Central memory CD8-positive, alpha-beta T cell (primary cell): ENCODE results near the gene PFKL.
"Not testable (repeated sequence)": the region's sequence is repeated elsewhere in the genome, so short reads cannot be mapped to it uniquely, and the experiment has no call there.

Source experiments
- ATAC-seq: fragments of 150-1000 bp; cut with Tn5 transposase; replicated peaks from 2 replicates; pipeline ENCODE4 v1.10.0; 2022; ENCODE audit warnings: mild to moderate bottlenecking, moderate FRiP score, moderate number of reproducible peaks; ENCODE audit not compliant: poor library complexity, severe bottlenecking; ENCODE audit errors: extremely low read depth
- DNase-seq, 2 donors: peaks; one replicate each; pipeline ENCODE4 v3.0.0; 2021; ENCODE audit warnings: low spot score in 2 of 2
- H3K27ac Mint-ChIP-seq: one replicate; pipeline ENCODE4 v1.8.0; 2022; ENCODE audit warnings: low read depth, mild to moderate bottlenecking, moderate library complexity, mixed read lengths
- H3K27me3 Mint-ChIP-seq: one replicate; pipeline ENCODE4 v1.8.0; 2022; ENCODE audit warnings: mixed read lengths
- H3K36me3 Mint-ChIP-seq: one replicate; pipeline ENCODE4 v1.8.0; 2022; ENCODE audit warnings: mild to moderate bottlenecking, moderate library complexity, mixed read lengths; ENCODE audit not compliant: insufficient read depth
- H3K4me1 Mint-ChIP-seq: one replicate; pipeline ENCODE4 v1.8.0; 2022; ENCODE audit warnings: mixed read lengths
- H3K4me3 Mint-ChIP-seq: one replicate; pipeline ENCODE4 v1.8.0; 2022; ENCODE audit warnings: mild to moderate bottlenecking, moderate library complexity, mixed read lengths
- H3K9me3 Mint-ChIP-seq: one replicate; pipeline ENCODE4 v1.8.0; 2022; ENCODE audit warnings: mixed read lengths

The PFKL gene

GRCh38 chr21:44354775-44355771, 55.2 kb downstream of the PFKL start:
- DNase-seq = no peak
- ATAC-seq = no peak
- peaks cover 44% of the 10 kb centered on the region for H3K4me1 Mint-ChIP-seq
- H3K9me3 Mint-ChIP-seq = no peaks in the 10 kb centered on the region
- peaks cover 1% of the 10 kb centered on the region for H3K36me3 Mint-ChIP-seq
- no peaks in the 10 kb centered on the region for H3K27me3 Mint-ChIP-seq
- peak overlapping the region; percentile 77 for H3K4me3 Mint-ChIP-seq
- peak overlapping the region; percentile 19 for H3K27ac Mint-ChIP-seq

- peaks cover 45% of the 10 kb centered on the region for H3K4me1 Mint-ChIP-seq
- H3K4me3 Mint-ChIP-seq = no peak overlapping the region
- ATAC-seq = no peak
- peaks cover 1% of the 10 kb centered on the region for H3K36me3 Mint-ChIP-seq
- H3K27ac Mint-ChIP-seq = no peak overlapping the region
- DNase-seq = no peak
- H3K9me3 Mint-ChIP-seq = no peaks in the 10 kb centered on the region
- H3K27me3 Mint-ChIP-seq = no peaks in the 10 kb centered on the region
Measured at GRCh38 chr21:44356160-44356559, 56.3 kb downstream of the PFKL start.

- Mint-ChIP-seq H3K4me3 (no peak overlapping the region), H3K4me1 (peaks cover 45% of the 10 kb centered on the region), H3K27ac (no peak overlapping the region), H3K27me3 (no peaks in the 10 kb centered on the region), H3K36me3 (peaks cover 1% of the 10 kb centered on the region), H3K9me3 (no peaks in the 10 kb centered on the region)
- ATAC-seq (no peak), DNase-seq (no peak)
Measured at GRCh38 chr21:44356636-44357035, 56.8 kb downstream of the PFKL start.

- Mint-ChIP-seq H3K36me3 (peaks cover 1% of the 10 kb centered on the region), H3K4me3 (no peak overlapping the region)
Measured at GRCh38 chr21:44357064-44357837, 57.4 kb downstream of the PFKL start.

GRCh38 chr21:44359396-44359795, 59.5 kb downstream of the PFKL start:
- Mint-ChIP-seq H3K27ac (no peak overlapping the region), H3K4me3 (no peak overlapping the region)
- no peak for DNase-seq

More at GRCh38 chr21:44357064-44357837, 57.4 kb downstream of the PFKL start:
- Mint-ChIP-seq H3K9me3 (no peaks in the 10 kb centered on the region), H3K27ac (no peak overlapping the region), H3K4me1 (peaks cover 43% of the 10 kb centered on the region), H3K27me3 (no peaks in the 10 kb centered on the region)
- DNase-seq = no peak
- ATAC-seq = no peak

GRCh38 chr21:44360159-44360558, 60.3 kb downstream of the PFKL start:
- H3K4me3 Mint-ChIP-seq = no peak overlapping the region
- H3K27ac Mint-ChIP-seq = no peak overlapping the region
- peaks cover 1% of the 10 kb centered on the region for H3K36me3 Mint-ChIP-seq
- peaks cover 8% of the 10 kb centered on the region for H3K9me3 Mint-ChIP-seq
- H3K27me3 Mint-ChIP-seq = peaks cover 11% of the 10 kb centered on the region
- ATAC-seq = no peak
- peaks cover 16% of the 10 kb centered on the region for H3K4me1 Mint-ChIP-seq
- DNase-seq = no peak

More at GRCh38 chr21:44359396-44359795, 59.5 kb downstream of the PFKL start:
- Mint-ChIP-seq H3K4me1 (peaks cover 23% of the 10 kb centered on the region), H3K36me3 (peaks cover under 1% of the 10 kb centered on the region), H3K9me3 (peaks cover 8% of the 10 kb centered on the region), H3K27me3 (peaks cover 11% of the 10 kb centered on the region)
- ATAC-seq = no peak

- not testable (repeated sequence) for H3K27ac Mint-ChIP-seq, ATAC-seq, H3K36me3 Mint-ChIP-seq, H3K4me3 Mint-ChIP-seq, H3K9me3 Mint-ChIP-seq, DNase-seq, H3K4me1 Mint-ChIP-seq
- H3K27me3 Mint-ChIP-seq = peaks cover 11% of the 10 kb centered on the region
Measured at GRCh38 chr21:44361903-44362302, 62.0 kb downstream of the PFKL start.

GRCh38 chr21:44363278-44363677, 63.4 kb downstream of the PFKL start:
- peaks cover 3% of the 10 kb centered on the region for H3K36me3 Mint-ChIP-seq

GRCh38 chr21:44364151-44365053, 64.5 kb downstream of the PFKL start:
- no peak for DNase-seq
- no peak for ATAC-seq
- H3K27ac Mint-ChIP-seq = no peak overlapping the region
- no peak overlapping the region for H3K4me3 Mint-ChIP-seq
- H3K9me3 Mint-ChIP-seq = peaks cover 8% of the 10 kb centered on the region
- H3K4me1 Mint-ChIP-seq = peaks cover 5% of the 10 kb centered on the region
- H3K36me3 Mint-ChIP-seq = peaks cover 3% of the 10 kb centered on the region
- peaks cover 11% of the 10 kb centered on the region for H3K27me3 Mint-ChIP-seq

More at GRCh38 chr21:44363278-44363677, 63.4 kb downstream of the PFKL start:
- no peak for DNase-seq
- Mint-ChIP-seq H3K4me1 (peaks cover 10% of the 10 kb centered on the region), H3K4me3 (no peak overlapping the region), H3K27ac (no peak overlapping the region), H3K9me3 (peaks cover 8% of the 10 kb centered on the region), H3K27me3 (peaks cover 11% of the 10 kb centered on the region)
- ATAC-seq = no peak

GRCh38 chr21:44365251-44365966, 65.6 kb downstream of the PFKL start:
- ATAC-seq (no peak), DNase-seq (no peak)
- Mint-ChIP-seq H3K4me3 (no peak overlapping the region), H3K36me3 (peaks cover 3% of the 10 kb centered on the region), H3K27me3 (peaks cover 11% of the 10 kb centered on the region), H3K9me3 (peaks cover 8% of the 10 kb centered on the region), H3K4me1 (no peaks in the 10 kb centered on the region), H3K27ac (no peak overlapping the region)

- DNase-seq = no peak
- Mint-ChIP-seq H3K27me3 (peaks cover 11% of the 10 kb centered on the region), H3K36me3 (peaks cover 3% of the 10 kb centered on the region), H3K9me3 (peaks cover 8% of the 10 kb centered on the region), H3K4me3 (no peak overlapping the region), H3K4me1 (no peaks in the 10 kb centered on the region), H3K27ac (no peak overlapping the region)
- ATAC-seq = no peak
Measured at GRCh38 chr21:44365967-44366585, 66.2 kb downstream of the PFKL start.
